K562 (cell line): ENCODE measurements around the gene FRMPD1. TPM values are rescaled to one million over a fixed set of nuclear protein-coding genes. Genes with fewer than 3 reads are reported as not detected.
A peak's percentile ranks its signal among the peaks of the same experiment; 100 is the strongest.

Source experiments
- BCL6 ChIP-seq: fragments of 250-450 bp; sonication (Bioruptor Pico); IDR thresholded peaks from 2 replicates; pipeline ENCODE4 v1.4.0; 2020
- CREB5 ChIP-seq: fragments of 250-450 bp; sonication (Bioruptor Pico); IDR thresholded peaks from 2 replicates; pipeline ENCODE4 v1.5.0; 2020; ENCODE audit warnings: mild to moderate bottlenecking
- GTF2F1 ChIP-seq: IDR thresholded peaks from 2 replicates; pipeline ENCODE4 v1.6.1; 2011; ENCODE audit warnings: low read depth, low read length, improper control_type of control experiment
- HMBOX1 ChIP-seq: sonication (generic); IDR thresholded peaks from 2 replicates; pipeline ENCODE4 v1.6.1; 2016
- JUN ChIP-seq, 2 experiments: sonication (generic) in 1 of 2; formaldehyde crosslinking in 1 of 2; IDR thresholded peaks; 2 replicates each; pipeline versions ENCODE4 v1.6.1 to v1.8.0; 2012 to 2022; ENCODE audit warnings: borderline replicate concordance in 2 of 2, mild to moderate bottlenecking in 2 of 2, improper control_type of control experiment in 1 of 2, low read depth in 1 of 2, low read length in 1 of 2, missing genetic modification reagents in 1 of 2
- KDM2B ChIP-seq: fragments of 250-450 bp; sonication (Bioruptor Pico); IDR thresholded peaks from 2 replicates; pipeline ENCODE4 v1.8.0; 2021; ENCODE audit warnings: mild to moderate bottlenecking, moderate library complexity
- KLF1 ChIP-seq: fragments of 450-650 bp; IDR thresholded peaks from 2 replicates; pipeline ENCODE4 v1.6.1; 2016; ENCODE audit warnings: missing genetic modification characterization, missing compliant biosample characterization
- MTA2 ChIP-seq: fragments of 450-650 bp; IDR thresholded peaks from 2 replicates; pipeline ENCODE4 v1.6.1; 2016; ENCODE audit warnings: low read depth
- MTA3 ChIP-seq: fragments of 450-650 bp; formaldehyde crosslinking; IDR thresholded peaks from 2 replicates; pipeline ENCODE4 v1.6.1; 2017; ENCODE audit warnings: mild to moderate bottlenecking, borderline replicate concordance
- MYBL2 ChIP-seq, 2 experiments: fragments of 450-650 bp in 1 of 2; sonication (generic) in 1 of 2; formaldehyde crosslinking in 1 of 2; IDR thresholded peaks; 2 replicates each; pipeline versions ENCODE4 v1.6.1 to v1.8.1; 2017 to 2022; ENCODE audit warnings: borderline replicate concordance in 1 of 2, inconsistent platforms in 1 of 2, low read depth in 1 of 2, mild to moderate bottlenecking in 1 of 2, missing genetic modification reagents in 1 of 2, moderate library complexity in 1 of 2
- NONO ChIP-seq, 2 experiments: fragments of 200-400 bp in 1 of 2; fragments of 450-650 bp in 1 of 2; formaldehyde crosslinking in 1 of 2; IDR thresholded peaks; 2 replicates each; pipeline ENCODE4 v1.6.1; 2017; ENCODE audit warnings: low read depth in 2 of 2, mild to moderate bottlenecking in 2 of 2, moderate library complexity in 2 of 2, low read length in 1 of 2
- NR2F6 ChIP-seq: fragments of 450-650 bp; formaldehyde crosslinking; IDR thresholded peaks from 2 replicates; pipeline ENCODE4 v1.4.0; 2020; ENCODE audit warnings: mild to moderate bottlenecking
- PHB ChIP-seq: fragments of 250-450 bp; sonication (Bioruptor Pico); IDR thresholded peaks from 2 replicates; pipeline ENCODE4 v1.5.0; 2021
- PHF8 ChIP-seq: fragments of 200-600 bp; sonication (generic); IDR thresholded peaks from 2 replicates; pipeline ENCODE4 v1.6.1; 2012; ENCODE audit warnings: mixed run types, mild to moderate bottlenecking, inconsistent platforms, low read length, moderate library complexity, borderline replicate concordance
- POLR2AphosphoS5 ChIP-seq: IDR thresholded peaks from 2 replicates; pipeline ENCODE4 v1.6.1; 2011; ENCODE audit warnings: mild to moderate bottlenecking, low read depth, low read length, moderate library complexity; ENCODE audit not compliant: control insufficient read depth, insufficient read depth
- POLR2H ChIP-seq: IDR thresholded peaks from 2 replicates; pipeline ENCODE4 v1.6.1; 2016; ENCODE audit warnings: missing genetic modification characterization, low read depth, mild to moderate bottlenecking, control low read depth, missing compliant biosample characterization, moderate library complexity
- PTRF ChIP-seq: fragments of 450-650 bp; IDR thresholded peaks from 2 replicates; pipeline ENCODE4 v1.6.1; 2016; ENCODE audit warnings: mild to moderate bottlenecking, missing genetic modification characterization, missing compliant biosample characterization
- RBFOX2 ChIP-seq: fragments of 200-400 bp; formaldehyde crosslinking; IDR thresholded peaks from 2 replicates; pipeline ENCODE4 v1.6.1; 2017; ENCODE audit warnings: low read depth, mild to moderate bottlenecking, low read length, moderate library complexity
- RFX1 ChIP-seq: fragments of 450-650 bp; IDR thresholded peaks from 2 replicates; pipeline ENCODE4 v1.6.1; 2016; ENCODE audit warnings: mild to moderate bottlenecking, moderate library complexity
- RUNX1 ChIP-seq: sonication (generic); IDR thresholded peaks from 2 replicates; pipeline ENCODE4 v1.6.1; 2016; ENCODE audit warnings: antibody characterized with exemption, low read depth
- SIX5 ChIP-seq, 2 experiments: IDR thresholded peaks; 2 replicates each; pipeline ENCODE4 v1.6.1; 2011; ENCODE audit warnings: low read length in 2 of 2, borderline replicate concordance in 1 of 2, low read depth in 1 of 2, mild to moderate bottlenecking in 1 of 2, moderate library complexity in 1 of 2; ENCODE audit not compliant: insufficient read depth in 1 of 2
- SMAD3 ChIP-seq: fragments of 450-650 bp; formaldehyde crosslinking; conservative IDR thresholded peaks from 2 replicates; pipeline ENCODE4 v1.4.0; 2020; ENCODE audit warnings: mild to moderate bottlenecking
- TAF1 ChIP-seq: IDR thresholded peaks from 2 replicates; pipeline ENCODE4 v1.6.1; 2011; ENCODE audit warnings: mild to moderate bottlenecking, low read length, moderate library complexity; ENCODE audit not compliant: insufficient read depth, control insufficient read depth, severe bottlenecking; ENCODE audit errors: extremely low read depth
- TBP ChIP-seq: optimal IDR thresholded peaks from 2 replicates; pipeline ENCODE3; 2011; ENCODE audit warnings: low read depth, low read length, improper control_type of control experiment
- ZNF384 ChIP-seq: IDR thresholded peaks from 2 replicates; pipeline ENCODE4 v1.6.1; 2012; ENCODE audit warnings: low read depth, low read length, improper control_type of control experiment
- ZNF511 ChIP-seq: sonication (generic); formaldehyde crosslinking; IDR thresholded peaks from 2 replicates; pipeline ENCODE4 v1.8.0; 2022; ENCODE audit warnings: mild to moderate bottlenecking, missing genetic modification reagents
- ZNF583 ChIP-seq: fragments of 250-450 bp; sonication (Bioruptor Pico); IDR thresholded peaks from 2 replicates; pipeline ENCODE4 v1.4.0; 2020
- ZNF695 ChIP-seq: fragments of 450-650 bp; formaldehyde crosslinking; IDR thresholded peaks from 2 replicates; pipeline ENCODE4 v1.4.0; 2020; ENCODE audit warnings: mild to moderate bottlenecking, moderate library complexity
- polyA plus RNA-seq, 8 experiments: library from polyadenylated mRNA; depleted of rRNA in 4 of 8; stranded (reverse) in 5 of 8; unstranded in 3 of 8; fragments of >200 nt; fragmentation: Nextera tagmentation in 2 of 8; fragmentation: Illumina TruSeq in 1 of 8; extraction: Ambion mirVana in 2 of 8; extraction: Trizol in 1 of 8; gene quantifications; 2 replicates each; pipeline versions ENCODE4 v1.2.1 to v1.2.3, GENCODE V29; 2011 to 2014; ENCODE audit warnings: inconsistent platforms in 1 of 8, missing spikeins in 1 of 8
- total RNA-seq, 7 experiments: library from RNA; depleted of rRNA in 6 of 7; stranded (reverse); fragments of >200 nt in 6 of 7; fragmentation: Illumina TruSeq in 2 of 7; extraction: Trizol in 2 of 7; gene quantifications; 2 replicates each; pipeline versions ENCODE4 v1.2.1 to v1.2.3, GENCODE V29; 2011 to 2021; ENCODE audit warnings: low replicate concordance in 1 of 7

The FRMPD1 gene
- total and polyA plus RNA-seq, 9 of the 15 experiments (the other 6 are each of a cell fraction or from before 2014, with no cell fraction given) = not detected

GRCh38 chr9:37769306-37769705 is 118.6 kb downstream of the FRMPD1 start (continued):
- no peak for TF ChIP-seq RUNX1
- no peak for TF ChIP-seq SMAD3 (CRISPR knock-in tag)
- TF ChIP-seq ZNF583 = no peak
- TF ChIP-seq PTRF (tag) = no peak
- no peak for TF ChIP-seq PHF8
- TF ChIP-seq JUN (IDR thresholded peaks at IDR 0.05; ENCODE audit: borderline replicate concordance, low read depth, low read length) = no peak
- TF ChIP-seq JUN (CRISPR knock-in tag; IDR thresholded peaks at IDR 0.05; ENCODE audit: borderline replicate concordance) = no peak
- TF ChIP-seq POLR2AphosphoS5 = peak; percentile 54; the same call in 1 of the 2 replicates
- TF ChIP-seq RFX1 = no peak
- TF ChIP-seq GTF2F1 = no peak
- TF ChIP-seq KLF1 (tag) = no peak
- TF ChIP-seq NR2F6 (CRISPR knock-in tag) = no peak
- TF ChIP-seq TBP = no peak
- TF ChIP-seq MTA2 = peak; percentile 62; the same call in 1 of the 2 replicates
- TF ChIP-seq SIX5 (IDR thresholded peaks at IDR 0.05; ENCODE audit: borderline replicate concordance in 1 of 2, insufficient read depth in 1 of 2, low read depth in 1 of 2, low read length in 2 of 2) = no peak
- no peak for TF ChIP-seq KDM2B (CRISPR knock-in tag)
- no peak for TF ChIP-seq PHB (CRISPR knock-in tag)
- TF ChIP-seq POLR2H (tag) = no peak
- TF ChIP-seq MYBL2 (IDR thresholded peaks at IDR 0.05; ENCODE audit: low read depth) = peak; percentile 43; the same call in 1 of the 2 replicates
- TF ChIP-seq MYBL2 (CRISPR knock-in tag; IDR thresholded peaks at IDR 0.05; ENCODE audit: borderline replicate concordance) = no peak
- TF ChIP-seq BCL6 (CRISPR knock-in tag) = no peak
- TF ChIP-seq RBFOX2 = no peak
- peak; percentile 97 for TF ChIP-seq HMBOX1
- no peak for TF ChIP-seq NONO (IDR thresholded peaks at IDR 0.05; ENCODE audit: low read depth in 2 of 2, low read length in 1 of 2)
- no peak for TF ChIP-seq ZNF695
- TF ChIP-seq TAF1 = no peak
- TF ChIP-seq MTA3 = no peak
- peak; percentile 86 for TF ChIP-seq ZNF384
- TF ChIP-seq ZNF511 = no peak
- TF ChIP-seq CREB5 (CRISPR knock-in tag) = no peak
